Right atrium auricular region (tissue), 2 donors: ENCODE data around the gene MAPKAPK5. TPM values are rescaled to one million over a fixed set of nuclear protein-coding genes. Genes with fewer than 3 reads are reported as not detected.

ENCODE experiments used
- DNase-seq: peaks from one replicate; pipeline ENCODE4 v3.0.0-alpha.2; 2019; ENCODE audit warnings: low spot score
- H3K27ac ChIP-seq, 2 donors: fragments of 200-600 bp; sonication (generic); 1 replicate in 1 of 2; 2 replicates in 1 of 2; pipeline ENCODE4 v1.5.1; 2016 to 2019
- H3K27me3 ChIP-seq, 2 donors: fragments of 200-600 bp; sonication (generic); one replicate each; pipeline versions ENCODE4 v1.5.1 to v1.6.0; 2017 to 2019
- H3K36me3 ChIP-seq: fragments of 200-600 bp; sonication (generic); one replicate; pipeline ENCODE4 v1.5.1; 2016
- H3K4me1 ChIP-seq, 2 donors: fragments of 200-600 bp; sonication (generic); one replicate each; pipeline versions ENCODE4 v1.5.1 to v1.6.0; 2017 to 2019
- H3K4me3 ChIP-seq, 2 donors: fragments of 200-600 bp; sonication (generic); 1 replicate in 1 of 2; 2 replicates in 1 of 2; pipeline ENCODE4 v1.5.1; 2017 to 2019; ENCODE audit warnings: mild to moderate bottlenecking in 1 of 2, moderate library complexity in 1 of 2
- H3K9me3 ChIP-seq, 2 donors: fragments of 200-600 bp; sonication (generic); one replicate each; pipeline ENCODE4 v1.5.1; 2019
- CTCF ChIP-seq, 2 donors: fragments of 200-600 bp; sonication (generic); IDR thresholded peaks; one replicate each; pipeline ENCODE4 v1.5.1; 2019; ENCODE audit warnings: antibody characterized with exemption in 2 of 2
- total RNA-seq, 2 donors: library from RNA; depleted of rRNA; stranded (reverse); fragments of >200 nt; gene quantifications; one replicate each; pipeline ENCODE4 v1.1.0, GENCODE V29; 2016

MAPKAPK5 gene
- total RNA-seq, 2 donors from 2014 or later: 30.9 to 42.5 TPM

- Histone ChIP-seq H3K36me3 (peaks cover 75% of the 10 kb centered on the region), H3K4me3 (no peak overlapping the region), H3K27ac (no peak overlapping the region), H3K27me3 (no peaks in the 10 kb centered on the region), H3K4me1 (no peaks in the 10 kb centered on the region), H3K9me3 (no peaks in the 10 kb centered on the region)
- DNase-seq: no peak
- no peak for TF ChIP-seq CTCF (IDR thresholded peaks at IDR 0.05)
Observed at GRCh38 chr12:111881716-111882115, 39.7 kb downstream of the MAPKAPK5 start.

- no peak for DNase-seq
- Histone ChIP-seq H3K36me3 (peaks cover 86% of the 10 kb centered on the region), H3K27ac (no peak overlapping the region)
Observed at GRCh38 chr12:111886662-111887545, 44.9 kb downstream of the MAPKAPK5 start.

GRCh38 chr12:111887926-111888745, 46.1 kb downstream of the MAPKAPK5 start:
- peak; percentile 59 for DNase-seq
- Histone ChIP-seq H3K4me3 (no peak overlapping the region), H3K9me3 (no peaks in the 10 kb centered on the region), H3K36me3 (peaks cover 86% of the 10 kb centered on the region), H3K27ac (no peak overlapping the region), H3K4me1 (peaks cover 0 to 7% of the 10 kb centered on the region in 2 donors), H3K27me3 (no peaks in the 10 kb centered on the region)
- TF ChIP-seq CTCF (IDR thresholded peaks at IDR 0.05): no peak

More at GRCh38 chr12:111886662-111887545, 44.9 kb downstream of the MAPKAPK5 start:
- no peaks in the 10 kb centered on the region for H3K9me3 ChIP-seq
- TF ChIP-seq CTCF (IDR thresholded peaks at IDR 0.05): no peak
- peaks cover 0 to 7% of the 10 kb centered on the region in 2 donors for H3K4me1 ChIP-seq
- no peak overlapping the region for H3K4me3 ChIP-seq
- H3K27me3 ChIP-seq: no peaks in the 10 kb centered on the region

- Histone ChIP-seq H3K9me3 (no peaks in the 10 kb centered on the region), H3K27ac (no peak overlapping the region), H3K36me3 (peaks cover 73% of the 10 kb centered on the region), H3K4me1 (no peaks in the 10 kb centered on the region), H3K27me3 (no peaks in the 10 kb centered on the region), H3K4me3 (no peak overlapping the region)
- TF ChIP-seq CTCF (IDR thresholded peaks at IDR 0.05): no peak
- DNase-seq: no peak
Observed at GRCh38 chr12:111893287-111893686, 51.3 kb downstream of the MAPKAPK5 start.

GRCh38 chr12:111894556-111894955, 52.5 kb downstream of the MAPKAPK5 start:
- DNase-seq: no peak
- no peak overlapping the region for H3K27ac ChIP-seq
- no peaks in the 10 kb centered on the region for H3K4me1 ChIP-seq
- no peak overlapping the region for H3K4me3 ChIP-seq
- H3K27me3 ChIP-seq: no peaks in the 10 kb centered on the region
- no peak for TF ChIP-seq CTCF (IDR thresholded peaks at IDR 0.05)
- H3K9me3 ChIP-seq: no peaks in the 10 kb centered on the region
- peaks cover 61% of the 10 kb centered on the region for H3K36me3 ChIP-seq
